GM13977 (cell line): Measurements from ENCODE around the gene WWOX.
"Not testable (repeated sequence)": the region's sequence is repeated elsewhere in the genome, so short reads cannot be mapped to it uniquely, and the experiment has no call there.

Source experiments
- DNase-seq: peaks from one replicate; pipeline ENCODE4 v3.0.0; 2012; ENCODE audit warnings: low spot score
- CTCF ChIP-seq: IDR thresholded peaks from 2 replicates; pipeline ENCODE4 v1.5.1; 2012; ENCODE audit warnings: mild to moderate bottlenecking, control low read depth; ENCODE audit not compliant: insufficient read depth; ENCODE audit errors: extremely low read depth, missing control alignments
- in situ Hi-C: fragments of 300-500 bp; cut with MboI; formaldehyde crosslinking; loops from one replicate; pipeline ENCODE4 v1.12.0; 2022; ENCODE audit warnings: low sequenced_read_pairs, low pct_unique_long_range_greater_than_20kb, mixed read lengths, inconsistent platforms; ENCODE audit not compliant: unreplicated experiment

The WWOX gene

GRCh38 chr16:78684655-78685375 lies 585.4 kb downstream of the WWOX start:
- TF ChIP-seq CTCF = no peak
- in situ Hi-C loops = loop anchor here (25.0 kb wide), 1 partner anchor 927 kb away; the partner anchor contains the start of gene MAF
- no peak for DNase-seq

- no peak for TF ChIP-seq CTCF
- no peak for DNase-seq
- in situ Hi-C loops = loop anchor here (25.0 kb wide), 1 partner anchor 926 kb away; the partner anchor contains the start of gene MAF
Measured at GRCh38 chr16:78686601-78687000, 587.1 kb downstream of the WWOX start.

- DNase-seq = no peak
- TF ChIP-seq CTCF = no peak
- in situ Hi-C loops = loop anchor here (25.0 kb wide), 1 partner anchor 923 kb away; the partner anchor contains the start of gene MAF
Measured at GRCh38 chr16:78689028-78689427, 589.6 kb downstream of the WWOX start.

- no peak for TF ChIP-seq CTCF
- in situ Hi-C loops = loop anchor here (25.0 kb wide), 1 partner anchor 923 kb away; the partner anchor contains the start of gene MAF
- no peak for DNase-seq
Measured at GRCh38 chr16:78689536-78689935, 590.1 kb downstream of the WWOX start.

- TF ChIP-seq CTCF = no peak
- in situ Hi-C loops = loop anchor here (25.0 kb wide), 1 partner anchor 922 kb away; the partner anchor contains the start of gene MAF
Measured at GRCh38 chr16:78690510-78690909, 591.1 kb downstream of the WWOX start.

GRCh38 chr16:78691746-78692145 lies 592.3 kb downstream of the WWOX start:
- in situ Hi-C loops = loop anchor here (25.0 kb wide), 1 partner anchor 921 kb away; the partner anchor contains the start of gene MAF
- DNase-seq = not testable (repeated sequence)

More at GRCh38 chr16:78690510-78690909, 591.1 kb downstream of the WWOX start:
- DNase-seq = no peak

GRCh38 chr16:78693496-78693895 lies 594.0 kb downstream of the WWOX start:
- no peak for DNase-seq
- in situ Hi-C loops = loop anchor here (25.0 kb wide), 1 partner anchor 919 kb away; the partner anchor contains the start of gene MAF
- TF ChIP-seq CTCF = no peak
